RWPE2 (cell line): ENCODE data around the gene PET100.

Experiments
- ATAC-seq: fragments of 200-7000 bp; cut with Tn5 transposase; 3 replicates; pipeline ENCODE4 v1.9.1; 2021; ENCODE audit warnings: low read depth
- DNase-seq: peaks from one replicate; pipeline ENCODE4 v3.0.0-alpha.2; 2020; ENCODE audit warnings: low spot score
- H3K27ac ChIP-seq: fragments of 450-650 bp; 2 replicates; pipeline ENCODE4 v1.5.1; 2017; ENCODE audit warnings: mild to moderate bottlenecking; ENCODE audit not compliant: poor library complexity, severe bottlenecking
- H3K27me3 ChIP-seq: fragments of 250-450 bp; sonication (Bioruptor Pico); 2 replicates; pipeline ENCODE4 v1.5.1; 2021; ENCODE audit warnings: mild to moderate bottlenecking, moderate library complexity; ENCODE audit not compliant: insufficient read depth, poor library complexity, severe bottlenecking
- H3K36me3 ChIP-seq: fragments of 250-450 bp; sonication (Bioruptor Pico); 2 replicates; pipeline ENCODE4 v1.5.1; 2020; ENCODE audit warnings: low read depth, mild to moderate bottlenecking, moderate library complexity
- H3K4me1 ChIP-seq: fragments of 250-450 bp; sonication (Bioruptor Pico); 2 replicates; pipeline ENCODE4 v1.5.1; 2021; ENCODE audit warnings: mild to moderate bottlenecking, moderate library complexity; ENCODE audit not compliant: insufficient read depth, poor library complexity, severe bottlenecking
- H3K4me3 ChIP-seq: fragments of 250-450 bp; sonication (Bioruptor Pico); 2 replicates; pipeline ENCODE4 v1.5.1; 2021; ENCODE audit warnings: mild to moderate bottlenecking, moderate library complexity; ENCODE audit not compliant: severe bottlenecking
- H3K9me3 ChIP-seq: fragments of 250-450 bp; sonication (Bioruptor Pico); 2 replicates; pipeline ENCODE4 v1.5.1; 2021; ENCODE audit warnings: mild to moderate bottlenecking, moderate library complexity; ENCODE audit not compliant: severe bottlenecking
- TF ChIP-seq, protein P1 (sequence below): fragments of 450-650 bp; IDR thresholded peaks from one replicate; pipeline ENCODE4 v1.5.1; 2017; ENCODE audit warnings: mild to moderate bottlenecking, moderate library complexity; ENCODE audit not compliant: poor library complexity, severe bottlenecking

PET100 gene

DNA sequence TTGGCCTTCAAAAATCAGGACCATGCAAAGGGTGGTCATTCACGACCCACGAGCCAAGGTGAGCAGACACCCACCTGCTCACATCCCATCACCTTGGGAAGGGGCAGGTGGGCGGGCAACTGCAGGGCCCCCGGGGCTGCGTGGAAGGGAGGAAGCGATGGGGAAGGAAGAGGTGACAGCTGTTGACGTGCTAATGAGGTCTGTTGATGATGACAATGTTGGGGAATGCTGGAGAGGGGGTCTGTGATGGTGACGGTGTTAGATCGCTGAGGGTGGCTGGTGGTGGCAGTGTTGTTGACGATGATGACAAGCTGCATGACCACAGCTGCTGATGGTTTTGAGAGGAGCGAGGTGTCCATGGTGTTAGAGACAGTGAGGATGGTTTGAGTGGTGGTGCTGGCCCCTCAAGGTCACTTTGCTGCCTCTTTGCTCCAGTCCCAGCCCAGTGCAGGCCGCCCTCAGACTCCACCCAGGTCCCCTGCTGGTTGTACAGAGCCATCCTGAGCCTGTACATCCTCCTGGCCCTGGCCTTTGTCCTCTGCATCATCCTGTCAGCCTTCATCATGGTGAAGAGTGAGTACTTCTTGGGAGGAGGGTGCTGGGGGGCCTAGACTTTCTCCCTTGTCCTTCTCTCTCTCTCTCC, 48.2 kb downstream of the PET100 start:
- DNase-seq, result no peak
- TF ChIP-seq, protein P1, sequence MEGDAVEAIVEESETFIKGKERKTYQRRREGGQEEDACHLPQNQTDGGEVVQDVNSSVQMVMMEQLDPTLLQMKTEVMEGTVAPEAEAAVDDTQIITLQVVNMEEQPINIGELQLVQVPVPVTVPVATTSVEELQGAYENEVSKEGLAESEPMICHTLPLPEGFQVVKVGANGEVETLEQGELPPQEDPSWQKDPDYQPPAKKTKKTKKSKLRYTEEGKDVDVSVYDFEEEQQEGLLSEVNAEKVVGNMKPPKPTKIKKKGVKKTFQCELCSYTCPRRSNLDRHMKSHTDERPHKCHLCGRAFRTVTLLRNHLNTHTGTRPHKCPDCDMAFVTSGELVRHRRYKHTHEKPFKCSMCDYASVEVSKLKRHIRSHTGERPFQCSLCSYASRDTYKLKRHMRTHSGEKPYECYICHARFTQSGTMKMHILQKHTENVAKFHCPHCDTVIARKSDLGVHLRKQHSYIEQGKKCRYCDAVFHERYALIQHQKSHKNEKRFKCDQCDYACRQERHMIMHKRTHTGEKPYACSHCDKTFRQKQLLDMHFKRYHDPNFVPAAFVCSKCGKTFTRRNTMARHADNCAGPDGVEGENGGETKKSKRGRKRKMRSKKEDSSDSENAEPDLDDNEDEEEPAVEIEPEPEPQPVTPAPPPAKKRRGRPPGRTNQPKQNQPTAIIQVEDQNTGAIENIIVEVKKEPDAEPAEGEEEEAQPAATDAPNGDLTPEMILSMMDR, result no peak
- Histone ChIP-seq H3K4me1 (no peaks in the 10 kb centered on the region), H3K36me3 (peaks cover 4% of the 10 kb centered on the region), H3K9me3 (no peaks in the 10 kb centered on the region), H3K27me3 (no peaks in the 10 kb centered on the region), H3K4me3 (no peak overlapping the region), H3K27ac (no peak overlapping the region)
- ATAC-seq, result no peak

DNA sequence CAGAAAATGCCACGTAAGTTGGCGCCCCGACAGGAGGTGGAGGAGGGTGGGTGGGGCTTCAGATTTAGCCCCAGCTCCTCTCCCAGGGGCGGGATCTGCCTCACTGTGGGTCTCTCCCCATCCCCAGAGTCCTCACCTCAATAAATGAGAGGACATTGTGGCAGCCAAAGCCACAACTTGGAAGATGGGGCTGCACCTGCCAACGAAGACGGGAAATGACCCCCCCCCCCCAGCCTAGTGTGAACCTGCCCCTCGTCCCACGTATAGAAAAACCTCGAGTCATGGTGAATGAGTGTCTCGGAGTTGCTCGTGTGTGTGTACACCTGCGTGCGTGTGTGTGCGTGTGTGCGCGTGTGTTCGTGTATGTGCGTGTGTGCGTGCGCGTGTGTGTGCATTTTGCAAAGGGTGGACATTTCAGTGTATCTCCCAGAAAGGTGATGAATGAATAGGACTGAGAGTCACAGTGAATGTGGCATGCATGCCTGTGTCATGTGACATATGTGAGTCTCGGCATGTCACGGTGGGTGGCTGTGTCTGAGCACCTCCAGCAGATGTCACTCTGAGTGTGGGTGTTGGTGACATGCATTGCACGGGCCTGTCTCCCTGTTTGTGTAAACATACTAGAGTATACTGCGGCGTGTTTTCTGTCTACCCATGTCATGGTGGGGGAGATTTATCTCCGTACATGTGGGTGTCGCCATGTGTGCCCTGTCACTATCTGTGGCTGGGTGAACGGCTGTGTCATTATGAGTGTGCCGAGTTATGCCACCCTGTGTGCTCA, 49.6 kb downstream of the PET100 start:
- DNase-seq (no peak), ATAC-seq (no peak)
- Histone ChIP-seq H3K4me3 (no peak overlapping the region), H3K27ac (no peak overlapping the region), H3K27me3 (no peaks in the 10 kb centered on the region), H3K36me3 (peaks cover 12% of the 10 kb centered on the region), H3K4me1 (no peaks in the 10 kb centered on the region), H3K9me3 (no peaks in the 10 kb centered on the region)
- TF ChIP-seq, protein P1, result no peak

DNA sequence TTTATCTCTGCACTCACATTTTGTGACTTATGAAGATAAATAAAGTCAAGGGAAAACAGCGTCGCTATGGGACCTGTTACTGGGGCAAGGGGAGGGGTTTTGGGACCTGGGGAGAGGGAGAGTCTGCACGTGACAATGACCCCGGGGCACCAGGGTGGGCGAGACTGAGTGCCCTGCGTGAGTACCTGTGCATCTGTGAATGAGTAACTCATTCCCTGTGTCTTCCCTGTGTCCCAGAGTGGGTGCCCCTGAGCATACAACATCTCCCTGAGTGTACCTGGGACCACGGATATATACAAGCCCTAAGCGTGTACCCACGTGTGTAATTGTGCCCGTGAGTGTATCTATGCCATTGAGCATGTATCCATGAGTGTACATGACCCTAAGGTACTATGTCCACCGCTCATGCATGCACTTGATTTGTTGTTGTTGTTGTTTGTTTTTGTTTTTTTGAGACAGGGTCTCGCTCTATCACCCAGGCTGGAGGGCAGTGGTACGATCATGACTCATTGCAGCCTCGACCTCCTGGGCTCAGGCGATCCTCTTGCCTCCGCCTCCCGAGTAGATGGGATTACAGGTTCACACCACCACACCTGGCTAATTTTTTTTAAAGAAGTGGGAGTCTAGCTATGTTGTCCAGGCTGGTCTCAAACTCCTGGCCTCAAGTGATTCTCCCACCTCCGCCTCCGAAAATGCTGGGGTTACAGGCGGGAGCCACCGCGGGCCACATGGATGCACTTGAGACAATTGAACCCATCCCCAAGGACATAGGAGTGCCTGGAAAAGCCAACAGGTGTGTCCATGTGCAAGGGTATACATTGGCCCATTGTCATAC, 50.4 kb downstream of the PET100 start:
- TF ChIP-seq, protein P1, result no peak
- Histone ChIP-seq H3K9me3 (no peaks in the 10 kb centered on the region), H3K36me3 (peaks cover 12% of the 10 kb centered on the region), H3K27me3 (no peaks in the 10 kb centered on the region), H3K4me3 (peak overlapping the region; percentile 84), H3K27ac (no peak overlapping the region), H3K4me1 (no peaks in the 10 kb centered on the region)
- ATAC-seq, result no peak
- no peak for DNase-seq

DNA sequence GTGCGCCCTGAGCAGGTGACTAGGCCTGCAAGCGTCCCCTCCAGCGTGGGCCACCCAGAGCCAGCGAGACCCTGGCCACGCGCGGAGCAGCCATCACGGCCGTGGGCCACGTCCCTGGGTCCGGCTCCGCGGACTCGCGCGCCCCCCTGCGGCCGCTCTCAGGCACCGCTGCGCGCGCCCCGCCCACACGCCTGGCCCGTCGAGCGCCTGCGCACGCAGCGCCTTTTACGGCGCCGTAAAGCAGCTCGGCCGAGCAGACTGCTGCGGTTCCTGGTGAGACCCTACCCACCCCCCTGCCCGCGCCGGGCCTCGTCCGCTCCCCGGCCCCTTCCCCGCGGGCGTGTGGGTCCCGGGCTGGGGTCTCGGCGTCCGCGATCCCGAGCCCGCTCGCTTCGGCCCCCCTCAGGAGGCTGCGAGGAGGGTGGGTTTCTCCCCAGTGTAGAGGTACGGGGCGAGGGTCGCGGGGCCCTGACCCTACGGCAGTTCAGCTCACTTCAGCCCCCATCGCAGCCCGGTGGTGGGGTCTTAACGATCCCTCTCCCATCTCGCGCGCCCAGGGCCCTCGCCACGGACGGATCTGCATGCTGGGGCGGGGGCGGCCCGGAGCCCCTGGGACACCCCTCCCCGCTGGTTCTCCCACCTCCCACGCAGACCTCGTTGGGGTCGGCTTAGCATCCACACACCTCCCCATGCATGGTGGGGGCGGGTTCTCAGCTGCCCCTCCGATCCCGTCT, 51.2 kb downstream of the PET100 start, which contains the start of gene TRAPPC5:
Gene TRAPPC5, plus strand, starts transcription at position 228 of the 734 bp plus-strand sequence. CDS start 1,421 bp downstream, outside the sequence.
- TF ChIP-seq, protein P1, result peak; percentile 95
- Histone ChIP-seq H3K27ac (peak within 1 kb of the TSS; percentile 37), H3K4me3 (peak within 1 kb of the TSS; percentile 84), H3K4me1 (no peaks in the 10 kb centered on the region), H3K27me3 (no peaks in the 10 kb centered on the region), H3K9me3 (no peaks in the 10 kb centered on the region), H3K36me3 (peaks cover 12% of the 10 kb centered on the region)
- ATAC-seq (peak; percentile 65), DNase-seq (no peak)
